IMR-90 (cell line): ENCODE measurements around the gene ANKRD11.

Experiments
- BHLHE40 ChIP-seq: fragments of 150-350 bp; IDR thresholded peaks from 2 replicates; pipeline ENCODE4 v1.6.1; 2016; ENCODE audit warnings: mild to moderate bottlenecking, low read depth, low read length
- CEBPB ChIP-seq: IDR thresholded peaks from 2 replicates; pipeline ENCODE4 v1.6.1; 2012; ENCODE audit warnings: low read depth, low read length, improper control_type of control experiment
- CHD1 ChIP-seq: IDR thresholded peaks from 2 replicates; pipeline ENCODE4 v1.6.1; 2012; ENCODE audit warnings: low read depth, low read length, improper control_type of control experiment
- CTCF ChIP-seq: conservative IDR thresholded peaks from 2 replicates; pipeline ENCODE4 v1.5.1; 2012; ENCODE audit warnings: mild to moderate bottlenecking, low read depth, low read length, improper control_type of control experiment
- ELK1 ChIP-seq: fragments of 150-350 bp; IDR thresholded peaks from 2 replicates; pipeline ENCODE4 v1.6.1; 2016; ENCODE audit warnings: low read depth, mild to moderate bottlenecking, low read length, moderate library complexity, borderline replicate concordance
- FOS ChIP-seq: fragments of 150-350 bp; IDR thresholded peaks from 2 replicates; pipeline ENCODE4 v1.6.1; 2016; ENCODE audit warnings: low read depth, low read length
- MAFK ChIP-seq: IDR thresholded peaks from 2 replicates; pipeline ENCODE4 v1.6.1; 2012; ENCODE audit warnings: low read depth, low read length, improper control_type of control experiment
- MXI1 ChIP-seq: IDR thresholded peaks from 2 replicates; pipeline ENCODE4 v1.6.1; 2012; ENCODE audit warnings: low read depth, mild to moderate bottlenecking, low read length, moderate library complexity, borderline replicate concordance
- POLR2A ChIP-seq: IDR thresholded peaks from 2 replicates; pipeline ENCODE4 v1.6.1; 2012; ENCODE audit warnings: mild to moderate bottlenecking, low read depth, low read length
- RAD21 ChIP-seq: IDR thresholded peaks from 2 replicates; pipeline ENCODE4 v1.6.1; 2012; ENCODE audit warnings: low read length, improper control_type of control experiment
- RFX5 ChIP-seq: IDR thresholded peaks from 2 replicates; pipeline ENCODE4 v1.8.0; 2012; ENCODE audit warnings: low read depth, mild to moderate bottlenecking, low read length, moderate library complexity
- SMC3 ChIP-seq: fragments of 150-350 bp; IDR thresholded peaks from 2 replicates; pipeline ENCODE4 v1.6.1; 2016; ENCODE audit warnings: low read depth, mild to moderate bottlenecking, antibody characterized with exemption, low read length, moderate library complexity
- USF2 ChIP-seq: fragments of 150-350 bp; IDR thresholded peaks from 2 replicates; pipeline ENCODE4 v1.6.1; 2017; ENCODE audit warnings: mild to moderate bottlenecking, antibody characterized with exemption, low read length, low read depth

- TF ChIP-seq CTCF (no peak), POLR2A (no peak), CEBPB (no peak), CHD1 (no peak), MXI1 (no peak), RAD21 (no peak), FOS (no peak), MAFK (no peak), USF2 (no peak), SMC3 (no peak), RFX5 (no peak), BHLHE40 (no peak), ELK1 (no peak)
Measured at GRCh38 chr16:89420204-89420603, 70.2 kb downstream of the ANKRD11 start.
